Sigmoid colon (tissue), 4 donors: ENCODE data around the gene MAK.
"Not testable (repeated sequence)": the region's sequence is repeated elsewhere in the genome, so short reads cannot be mapped to it uniquely, and the experiment has no call there.

Experiments
- EP300 ChIP-seq, 4 donors: sonication (generic); formaldehyde crosslinking; IDR thresholded peaks; one replicate each; pipeline ENCODE4 v1.6.1; 2017; ENCODE audit warnings: antibody characterized with exemption in 4 of 4
- POLR2A ChIP-seq, 2 donors: fragments of 450-650 bp; IDR thresholded peaks; one replicate each; pipeline ENCODE4 v1.6.1; 2016; ENCODE audit warnings: antibody characterized with exemption in 2 of 2, mild to moderate bottlenecking in 2 of 2, moderate library complexity in 2 of 2
- POLR2AphosphoS5 ChIP-seq, 4 donors: sonication (generic); formaldehyde crosslinking; IDR thresholded peaks; one replicate each; pipeline ENCODE4 v1.6.1; 2017; ENCODE audit warnings: antibody characterized with exemption in 4 of 4
- TF ChIP-seq, protein P1 (sequence below), 4 experiments: fragments of 450-650 bp in 3 of 4; fragments of 200-600 bp in 1 of 4; IDR thresholded peaks; one replicate each; pipeline ENCODE4 v1.5.1; 2016 to 2019; ENCODE audit warnings: antibody characterized with exemption in 4 of 4, mild to moderate bottlenecking in 3 of 4, moderate library complexity in 2 of 4

GRCh38 chr6:10751757-10752156 is 86.6 kb downstream of the MAK start:
- TF ChIP-seq, protein P1, sequence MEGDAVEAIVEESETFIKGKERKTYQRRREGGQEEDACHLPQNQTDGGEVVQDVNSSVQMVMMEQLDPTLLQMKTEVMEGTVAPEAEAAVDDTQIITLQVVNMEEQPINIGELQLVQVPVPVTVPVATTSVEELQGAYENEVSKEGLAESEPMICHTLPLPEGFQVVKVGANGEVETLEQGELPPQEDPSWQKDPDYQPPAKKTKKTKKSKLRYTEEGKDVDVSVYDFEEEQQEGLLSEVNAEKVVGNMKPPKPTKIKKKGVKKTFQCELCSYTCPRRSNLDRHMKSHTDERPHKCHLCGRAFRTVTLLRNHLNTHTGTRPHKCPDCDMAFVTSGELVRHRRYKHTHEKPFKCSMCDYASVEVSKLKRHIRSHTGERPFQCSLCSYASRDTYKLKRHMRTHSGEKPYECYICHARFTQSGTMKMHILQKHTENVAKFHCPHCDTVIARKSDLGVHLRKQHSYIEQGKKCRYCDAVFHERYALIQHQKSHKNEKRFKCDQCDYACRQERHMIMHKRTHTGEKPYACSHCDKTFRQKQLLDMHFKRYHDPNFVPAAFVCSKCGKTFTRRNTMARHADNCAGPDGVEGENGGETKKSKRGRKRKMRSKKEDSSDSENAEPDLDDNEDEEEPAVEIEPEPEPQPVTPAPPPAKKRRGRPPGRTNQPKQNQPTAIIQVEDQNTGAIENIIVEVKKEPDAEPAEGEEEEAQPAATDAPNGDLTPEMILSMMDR (IDR thresholded peaks at IDR 0.05): not testable (repeated sequence)
- not testable (repeated sequence) for TF ChIP-seq POLR2A, POLR2AphosphoS5, EP300 (IDR thresholded peaks at IDR 0.05)
